ENCODE measurements around the gene SARDH.

GRCh38 chr9:133705576-133705975, 32.6 kb downstream of the SARDH start:
- no peak for TF ChIP-seq CTCF (IDR thresholded peaks at IDR 0.05)
- no peak for TF ChIP-seq POLR2A (IDR thresholded peaks at IDR 0.05)
